ENCODE measurements around the gene YBEY. TPM values are rescaled to one million over a fixed set of nuclear protein-coding genes. Genes with fewer than 3 reads are reported as not detected.

The YBEY gene
- total RNA-seq, 1 donor from 2014 or later: 20.0 TPM

DNA sequence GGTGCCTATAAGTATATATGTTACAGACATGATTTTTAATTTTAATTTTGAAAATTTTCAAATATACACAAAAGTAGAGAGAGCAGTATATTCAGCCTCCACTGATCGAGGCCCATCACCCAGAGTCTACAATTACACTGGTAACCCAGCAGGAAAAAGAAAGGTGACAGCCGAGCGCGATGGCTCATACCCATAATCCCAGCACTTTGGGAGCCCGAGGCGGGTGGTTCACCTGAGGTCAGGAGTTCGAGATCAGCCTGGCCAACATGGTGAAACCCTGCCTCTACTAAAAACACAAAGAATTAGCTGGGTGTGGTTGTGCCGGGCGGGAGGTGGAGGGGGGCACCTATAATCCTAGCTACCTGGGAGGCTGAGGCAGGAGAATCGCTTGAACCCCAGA, 1.4 kb downstream of the YBEY start:
- peak overlapping the region; percentile 92 for H3K27ac Mint-ChIP-seq
- no peak for TF ChIP-seq CTCF (conservative IDR thresholded peaks at IDR 0.05)
- peaks cover 5% of the 10 kb centered on the region for H3K9me3 Mint-ChIP-seq
- no peak overlapping the region for H3K4me3 Mint-ChIP-seq
- DNase-seq (ENCODE audit: extremely low spot score, unreplicated experiment): no peak
- H3K27me3 Mint-ChIP-seq: no peaks in the 10 kb centered on the region
- peaks cover 24% of the 10 kb centered on the region for H3K4me1 Mint-ChIP-seq (ENCODE audit: unreplicated experiment)
- H3K36me3 Mint-ChIP-seq: peaks cover 31% of the 10 kb centered on the region

DNA sequence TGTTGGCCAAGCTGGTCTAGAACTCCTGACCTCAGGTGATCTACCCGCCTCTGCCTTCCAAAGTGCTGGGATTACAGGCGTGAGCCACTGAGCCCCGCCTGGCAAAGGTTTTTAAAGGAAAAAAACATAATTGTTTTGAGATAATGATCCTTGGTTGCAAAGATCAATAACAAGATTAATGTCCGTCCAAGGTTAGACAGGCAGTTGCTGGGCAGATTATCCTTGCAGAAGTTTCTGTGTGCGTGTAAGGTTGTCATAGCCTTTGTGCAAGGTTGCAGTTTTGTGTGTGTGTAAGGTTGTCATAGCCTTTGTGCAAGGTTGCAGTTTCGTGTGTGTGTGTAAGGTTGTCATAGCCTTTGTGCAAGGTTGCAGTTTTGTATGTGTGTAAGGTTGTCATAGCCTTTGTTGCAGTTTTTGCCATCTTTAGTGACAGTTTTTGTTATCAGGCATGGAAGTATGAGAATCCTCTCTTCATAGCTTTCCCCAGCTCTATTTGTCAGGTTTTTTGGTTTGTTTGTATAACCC, 3.6 kb downstream of the YBEY start:
- no peak for TF ChIP-seq CTCF (conservative IDR thresholded peaks at IDR 0.05)

DNA sequence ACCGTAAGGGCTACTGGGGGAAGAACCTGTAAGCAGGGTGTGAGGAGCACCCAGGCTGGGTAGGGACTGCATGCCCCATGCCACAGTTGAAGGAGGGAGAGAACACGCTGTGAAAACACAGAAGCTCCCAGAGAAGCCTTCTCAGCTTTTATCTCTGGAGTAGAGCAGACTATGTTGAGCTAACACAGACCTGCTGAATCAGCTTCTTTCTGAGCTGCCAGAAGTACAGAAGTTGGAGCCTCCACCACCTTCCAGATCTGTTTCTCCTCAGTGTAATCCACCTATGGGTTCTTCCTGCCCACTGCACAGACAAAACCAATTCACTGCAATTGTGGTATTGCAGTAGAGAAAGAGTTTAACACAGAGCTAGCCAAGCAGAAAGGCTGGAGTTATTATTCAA, 5.4 kb downstream of the YBEY start:
- H3K4me3 Mint-ChIP-seq: no peak overlapping the region
- H3K27ac Mint-ChIP-seq: no peak overlapping the region
- no peaks in the 10 kb centered on the region for H3K9me3 Mint-ChIP-seq
- no peaks in the 10 kb centered on the region for H3K27me3 Mint-ChIP-seq
- TF ChIP-seq CTCF (conservative IDR thresholded peaks at IDR 0.05): no peak
- peaks cover 6% of the 10 kb centered on the region for H3K4me1 Mint-ChIP-seq (ENCODE audit: unreplicated experiment)
- H3K36me3 Mint-ChIP-seq: peaks cover 13% of the 10 kb centered on the region
- DNase-seq (ENCODE audit: extremely low spot score, unreplicated experiment): no peak

More for the DNA sequence above, 3.6 kb downstream of the YBEY start:
- H3K36me3 Mint-ChIP-seq: peaks cover 17% of the 10 kb centered on the region
- no peaks in the 10 kb centered on the region for H3K27me3 Mint-ChIP-seq
- peak overlapping the region; percentile 19 for H3K4me3 Mint-ChIP-seq
- peak overlapping the region; percentile 33 for H3K27ac Mint-ChIP-seq
- DNase-seq (ENCODE audit: extremely low spot score, unreplicated experiment): no peak
- H3K4me1 Mint-ChIP-seq (ENCODE audit: unreplicated experiment): peaks cover 11% of the 10 kb centered on the region
- no peaks in the 10 kb centered on the region for H3K9me3 Mint-ChIP-seq

DNA sequence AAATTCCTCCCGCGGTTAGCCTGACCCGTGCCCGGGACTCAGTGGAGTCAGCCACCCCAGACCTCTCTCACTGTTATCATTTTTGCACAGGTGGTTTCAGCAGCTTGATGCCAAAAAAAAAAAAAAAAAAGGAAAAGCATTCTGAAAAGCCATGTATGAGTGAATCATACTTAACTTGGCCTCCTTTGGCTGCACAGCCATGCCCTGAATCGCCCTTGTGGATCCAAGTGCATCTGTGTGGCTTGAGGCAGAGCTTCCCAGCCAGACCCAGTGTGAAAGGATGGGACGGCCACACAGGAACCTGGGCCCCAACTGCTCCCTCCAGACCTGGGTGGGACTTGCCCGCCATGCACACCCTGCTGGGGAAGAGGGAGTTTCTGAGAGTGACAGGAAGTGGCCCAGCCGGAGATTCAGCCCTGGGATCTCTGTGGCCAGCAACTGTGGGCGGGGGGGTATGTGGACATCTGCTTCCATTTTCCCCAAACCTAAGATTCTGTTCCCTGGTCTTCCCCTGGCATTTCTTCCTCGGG, 8.6 kb downstream of the YBEY start:
- DNase-seq (ENCODE audit: extremely low spot score, unreplicated experiment): no peak
- TF ChIP-seq CTCF (conservative IDR thresholded peaks at IDR 0.05): no peak
- no peak overlapping the region for H3K4me3 Mint-ChIP-seq
- peaks cover 3% of the 10 kb centered on the region for H3K27me3 Mint-ChIP-seq
- H3K4me1 Mint-ChIP-seq (ENCODE audit: unreplicated experiment): peaks cover 4% of the 10 kb centered on the region
- H3K36me3 Mint-ChIP-seq: peaks cover 14% of the 10 kb centered on the region
- no peak overlapping the region for H3K27ac Mint-ChIP-seq
- H3K9me3 Mint-ChIP-seq: no peaks in the 10 kb centered on the region

GRCh38 chr21:46295177-46295770, 9.1 kb downstream of the YBEY start:
- no peaks in the 10 kb centered on the region for H3K9me3 Mint-ChIP-seq
- H3K4me1 Mint-ChIP-seq (ENCODE audit: unreplicated experiment): peaks cover 4% of the 10 kb centered on the region
- H3K27me3 Mint-ChIP-seq: peaks cover 3% of the 10 kb centered on the region
- no peak overlapping the region for H3K4me3 Mint-ChIP-seq
- no peak for DNase-seq (ENCODE audit: extremely low spot score, unreplicated experiment)
- H3K27ac Mint-ChIP-seq: no peak overlapping the region
- H3K36me3 Mint-ChIP-seq: peaks cover 14% of the 10 kb centered on the region
- TF ChIP-seq CTCF (conservative IDR thresholded peaks at IDR 0.05): no peak

Measured in type B pancreatic cell (in vitro differentiated cells).